H9 (cell line): ENCODE measurements around the gene GFRA1. TPM values are rescaled to one million over a fixed set of nuclear protein-coding genes. Genes with fewer than 3 reads are reported as not detected.

Experiments
- DNase-seq: peaks from one replicate; pipeline ENCODE4 v3.0.0-alpha.2; 2017
- H2AFZ ChIP-seq: one replicate; pipeline ENCODE4 v1.6.1; 2013; ENCODE audit warnings: mild to moderate bottlenecking, low read length, control low read depth, moderate library complexity
- H2AK5ac ChIP-seq: 2 replicates; pipeline ENCODE4 v1.6.1; 2013; ENCODE audit warnings: low read length, control low read depth, mixed read lengths; ENCODE audit not compliant: insufficient read length
- H2BK120ac ChIP-seq: one replicate; pipeline ENCODE4 v1.6.1; 2013; ENCODE audit warnings: low read depth, mild to moderate bottlenecking, low read length, control low read depth, inconsistent platforms; ENCODE audit not compliant: poor library complexity, severe bottlenecking
- H2BK12ac ChIP-seq: 2 replicates; pipeline ENCODE4 v1.6.1; 2013; ENCODE audit warnings: low read length, control low read depth, mixed read lengths, low read depth; ENCODE audit not compliant: insufficient read length
- H2BK15ac ChIP-seq: 2 replicates; pipeline ENCODE4 v1.6.1; 2013; ENCODE audit warnings: low read depth, low read length, control low read depth
- H2BK20ac ChIP-seq: one replicate; pipeline ENCODE4 v1.6.1; 2013; ENCODE audit warnings: low read depth, mild to moderate bottlenecking, low read length, control low read depth, inconsistent platforms; ENCODE audit not compliant: poor library complexity, severe bottlenecking
- H2BK5ac ChIP-seq: 2 replicates; pipeline ENCODE4 v1.6.1; 2013; ENCODE audit warnings: low read length, control low read depth, mixed read lengths; ENCODE audit not compliant: insufficient read length
- H3K14ac ChIP-seq: 2 replicates; pipeline ENCODE4 v1.6.1; 2013; ENCODE audit warnings: low read length, control low read depth; ENCODE audit not compliant: insufficient read depth
- H3K18ac ChIP-seq: 2 replicates; pipeline ENCODE4 v1.6.1; 2013; ENCODE audit warnings: low read depth, mild to moderate bottlenecking, mixed read lengths, low read length, control low read depth; ENCODE audit not compliant: insufficient read length
- H3K23ac ChIP-seq: 2 replicates; pipeline ENCODE4 v1.6.1; 2013; ENCODE audit warnings: low read length, control low read depth, mixed read lengths, low read depth; ENCODE audit not compliant: insufficient read length
- H3K23me2 ChIP-seq: 2 replicates; pipeline ENCODE4 v1.6.1; 2013; ENCODE audit warnings: low read depth, mild to moderate bottlenecking, mixed read lengths, low read length, control low read depth; ENCODE audit not compliant: insufficient read length, poor library complexity, severe bottlenecking
- H3K27ac ChIP-seq: 2 replicates; pipeline ENCODE4 v1.5.1; 2013; ENCODE audit warnings: low read length, control low read depth, mixed read lengths, low read depth; ENCODE audit not compliant: insufficient read length
- H3K27me3 ChIP-seq: 2 replicates; pipeline ENCODE4 v1.6.1; 2013; ENCODE audit warnings: low read length, control low read depth, inconsistent platforms; ENCODE audit not compliant: insufficient read depth
- H3K4ac ChIP-seq: 2 replicates; pipeline ENCODE4 v1.6.1; 2013; ENCODE audit warnings: low read depth, mild to moderate bottlenecking, control low read depth, inconsistent platforms, low read length, moderate library complexity
- H3K4me1 ChIP-seq: 2 replicates; pipeline ENCODE4 v1.6.1; 2013; ENCODE audit warnings: low read length, control low read depth, inconsistent platforms; ENCODE audit not compliant: insufficient read depth
- H3K4me2 ChIP-seq: 2 replicates; pipeline ENCODE4 v1.6.1; 2013; ENCODE audit warnings: low read length, control low read depth, mixed read lengths; ENCODE audit not compliant: insufficient read length, insufficient read depth
- H3K56ac ChIP-seq: 2 replicates; pipeline ENCODE4 v1.6.1; 2013; ENCODE audit warnings: low read depth, mild to moderate bottlenecking, mixed read lengths, low read length, control low read depth; ENCODE audit not compliant: insufficient read length
- H3K79me1 ChIP-seq: 2 replicates; pipeline ENCODE4 v1.6.1; 2013; ENCODE audit warnings: low read depth, mild to moderate bottlenecking, moderate library complexity, low read length, control low read depth, inconsistent platforms; ENCODE audit not compliant: insufficient read depth, poor library complexity, severe bottlenecking
- H3K79me2 ChIP-seq: 2 replicates; pipeline ENCODE4 v1.6.1; 2013; ENCODE audit warnings: low read length, control low read depth, inconsistent platforms; ENCODE audit not compliant: insufficient read depth
- H3K9ac ChIP-seq: 2 replicates; pipeline ENCODE4 v1.6.1; 2013; ENCODE audit warnings: low read length, control low read depth, mixed read lengths; ENCODE audit not compliant: insufficient read length; ENCODE audit errors: extremely low read depth
- H3K9me3 ChIP-seq: one replicate; pipeline ENCODE4 v1.6.1; 2013; ENCODE audit warnings: low read depth, low read length, inconsistent platforms; ENCODE audit not compliant: control insufficient read depth
- H3T11ph ChIP-seq: one replicate; pipeline ENCODE4 v1.6.1; 2013; ENCODE audit warnings: mild to moderate bottlenecking, low read length, control low read depth, inconsistent platforms
- H4K20me1 ChIP-seq: one replicate; pipeline ENCODE4 v1.6.1; 2013; ENCODE audit not compliant: control insufficient read depth, insufficient read length, insufficient read depth
- H4K5ac ChIP-seq: 2 replicates; pipeline ENCODE4 v1.6.1; 2013; ENCODE audit warnings: low read depth, mild to moderate bottlenecking, mixed read lengths, low read length, control low read depth; ENCODE audit not compliant: insufficient read length
- H4K8ac ChIP-seq: replicated peaks from 2 replicates; pipeline ENCODE4 v1.6.1; 2013; ENCODE audit warnings: low read length, control low read depth, mixed read lengths, low read depth; ENCODE audit not compliant: insufficient read length
- H4K91ac ChIP-seq: 2 replicates; pipeline ENCODE4 v1.6.1; 2013; ENCODE audit warnings: low read depth, mild to moderate bottlenecking, moderate library complexity, mixed read lengths, low read length, control low read depth; ENCODE audit not compliant: insufficient read length
- H3K27ac Mint-ChIP-seq, 3 experiments: 2 replicates in 2 of 3; 3 replicates in 1 of 3; pipeline ENCODE4 v1.8.0; 2020 to 2021; ENCODE audit warnings: mixed read lengths in 3 of 3, mild to moderate bottlenecking in 1 of 3, moderate library complexity in 1 of 3
- H3K27me3 Mint-ChIP-seq: 2 replicates; pipeline ENCODE4 v1.8.0; 2021; ENCODE audit warnings: low read depth, mild to moderate bottlenecking, moderate library complexity, mixed read lengths
- H3K36me3 Mint-ChIP-seq, 3 experiments: 2 replicates in 2 of 3; 3 replicates in 1 of 3; pipeline ENCODE4 v1.8.0; 2020 to 2021; ENCODE audit warnings: low read depth in 3 of 3, mixed read lengths in 3 of 3; ENCODE audit not compliant: insufficient read depth in 1 of 3
- H3K4me1 Mint-ChIP-seq, 2 experiments: 2 replicates each; pipeline ENCODE4 v1.8.0; 2020; ENCODE audit warnings: mixed read lengths in 2 of 2
- H3K4me3 Mint-ChIP-seq, 2 experiments: 2 replicates in 1 of 2; 3 replicates in 1 of 2; pipeline ENCODE4 v1.8.0; 2020 to 2021; ENCODE audit warnings: mild to moderate bottlenecking in 2 of 2, mixed read lengths in 2 of 2, moderate library complexity in 1 of 2
- H3K9me3 Mint-ChIP-seq, 2 experiments: 2 replicates in 1 of 2; 3 replicates in 1 of 2; pipeline ENCODE4 v1.8.0; 2020; ENCODE audit warnings: mild to moderate bottlenecking in 2 of 2, mixed read lengths in 2 of 2, moderate library complexity in 1 of 2
- CTCF ChIP-seq: fragments of 200-600 bp; sonication (generic); conservative IDR thresholded peaks from 3 replicates; pipeline ENCODE4 v1.8.0; 2021; ENCODE audit warnings: antibody characterized with exemption, mild to moderate bottlenecking
- WGBS: extraction: QIAGEN DNeasy Blood & Tissue Kit; methylation state at CpG from one replicate; pipeline ENCODE4 v1.1.7; 2013; ENCODE audit warnings: missing lambda C conversion rate, low lambda C conversion rate, mixed read lengths; ENCODE audit not compliant: insufficient read length; ENCODE audit errors: extremely low coverage; 5-methylcytosine and 5-hydroxymethylcytosine counted together
- total RNA-seq: library from RNA; stranded (reverse); gene quantifications from 2 replicates; pipeline ENCODE4 v1.2.1, GENCODE V29; 2021

The GFRA1 gene
- total RNA-seq, 1 experiment from 2014 or later: 0.24 TPM

- Histone ChIP-seq H3K27me3 (no peaks in the 10 kb centered on the region), H3K27ac (no peak overlapping the region), H2AK5ac (no peak overlapping the region), H3K14ac (no peak overlapping the region), H3K56ac (no peak overlapping the region), H2BK5ac (no peak overlapping the region), H4K5ac (no peak overlapping the region), H2AFZ (no peak overlapping the region), H4K8ac (no peak overlapping the region), H3K4me2 (no peak overlapping the region), H3K9ac (no peak overlapping the region), H3T11ph (no peak overlapping the region), H3K23ac (no peak overlapping the region), H3K9me3 (no peaks in the 10 kb centered on the region), H3K23me2 (no peaks in the 10 kb centered on the region), H2BK20ac (no peak overlapping the region), H3K18ac (no peak overlapping the region), H4K91ac (no peak overlapping the region), H3K79me2 (no peaks in the 10 kb centered on the region), H2BK12ac (no peak overlapping the region), H3K79me1 (no peaks in the 10 kb centered on the region), H3K4ac (no peak overlapping the region), H2BK120ac (no peak overlapping the region), H3K4me1 (no peaks in the 10 kb centered on the region; the same call in 1 of the 2 replicates), H4K20me1 (no peaks in the 10 kb centered on the region), H2BK15ac (no peak overlapping the region)
- H3K27me3 Mint-ChIP-seq: peaks cover 2% of the 10 kb centered on the region; the same call in 1 of the 2 replicates
- no peak for TF ChIP-seq CTCF
- no CpG with 5 or more reads among the region's 4 CpGs for WGBS
- no peak overlapping the region for H3K4me3 Mint-ChIP-seq
- H3K4me1 Mint-ChIP-seq: peaks cover 14 to 31% of the 10 kb centered on the region in 2 experiments
- H3K27ac Mint-ChIP-seq: no peak overlapping the region
- H3K9me3 Mint-ChIP-seq: no peaks in the 10 kb centered on the region; a peak in 1 of 5 replicates
- no peaks in the 10 kb centered on the region for H3K36me3 Mint-ChIP-seq
- DNase-seq: no peak
Measured at GRCh38 chr10:116136261-116136660, 136.7 kb downstream of the GFRA1 start.
